GM18951 (cell line): ENCODE measurements around the gene VPS36.
"Not testable (repeated sequence)": the region's sequence is repeated elsewhere in the genome, so short reads cannot be mapped to it uniquely, and the experiment has no call there.

Experiments used
- POLR2A ChIP-seq: IDR thresholded peaks from 4 replicates; pipeline ENCODE4 v1.6.1; 2011; ENCODE audit warnings: mild to moderate bottlenecking; ENCODE audit not compliant: insufficient read length, insufficient read depth; ENCODE audit errors: extremely low read depth
- in situ Hi-C: fragments of 300-500 bp; cut with MboI; formaldehyde crosslinking; loops from one replicate; pipeline ENCODE4 v1.12.0; 2022; ENCODE audit warnings: low sequenced_read_pairs, mixed read lengths, inconsistent platforms; ENCODE audit not compliant: unreplicated experiment

VPS36 gene

GRCh38 chr13:52412128-52412527 lies 38.3 kb downstream of the VPS36 start:
- in situ Hi-C loops = no loop called here
- TF ChIP-seq POLR2A = no peak

DNA sequence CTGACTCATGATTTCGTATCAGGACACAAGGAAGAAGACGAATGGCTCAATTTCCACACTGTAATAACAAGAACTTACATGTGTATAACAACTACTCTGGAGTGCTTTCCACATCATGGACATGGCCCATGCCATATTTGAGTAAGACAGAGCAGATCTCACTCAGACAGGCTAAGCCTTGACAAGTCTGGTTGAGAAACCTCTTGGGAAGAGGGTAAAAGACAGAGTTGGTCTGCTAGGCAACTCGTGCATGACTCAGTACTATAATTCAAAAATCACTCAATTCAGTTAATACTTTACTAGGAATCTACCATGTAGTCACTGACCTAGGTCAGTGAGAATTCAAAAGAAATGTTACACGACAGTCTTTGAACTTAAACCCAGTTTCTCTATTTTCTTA lies 38.8 kb downstream of the VPS36 start:
- in situ Hi-C loops = no loop called here
- no peak for TF ChIP-seq POLR2A

DNA sequence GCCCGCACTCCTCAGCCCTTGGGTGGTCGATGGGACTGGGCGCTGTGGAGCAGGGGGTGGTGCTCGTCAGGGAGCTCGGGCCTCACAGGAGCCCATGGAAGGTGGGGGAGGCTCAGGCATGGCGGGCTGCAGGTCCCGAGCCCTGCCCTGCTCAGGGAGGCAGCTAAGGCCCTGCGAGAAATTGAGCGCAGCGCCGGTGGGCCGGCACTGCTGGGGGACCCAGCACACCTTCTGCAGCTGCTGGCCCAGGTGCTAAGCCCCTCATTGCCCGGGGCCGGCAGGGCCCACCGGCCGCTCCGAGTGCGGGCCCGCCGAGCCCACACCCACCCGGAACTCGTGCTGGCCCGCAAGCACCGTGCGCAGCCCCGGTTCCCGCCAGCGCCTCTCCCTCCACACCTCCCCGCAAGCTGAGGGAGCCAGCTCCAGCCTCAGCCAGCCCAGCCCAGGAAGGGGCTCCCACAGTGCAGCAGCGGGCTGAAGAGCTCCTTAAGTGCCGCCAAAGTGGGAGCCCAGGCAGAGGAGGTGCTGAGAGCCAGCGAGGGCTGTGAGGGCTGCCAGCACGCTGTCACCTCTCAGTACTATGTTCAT lies 42.3 kb downstream of the VPS36 start:
- in situ Hi-C loops = not testable (repeated sequence)

GRCh38 chr13:52407436-52407835 lies 43.0 kb downstream of the VPS36 start:
- in situ Hi-C loops = not testable (repeated sequence)

DNA sequence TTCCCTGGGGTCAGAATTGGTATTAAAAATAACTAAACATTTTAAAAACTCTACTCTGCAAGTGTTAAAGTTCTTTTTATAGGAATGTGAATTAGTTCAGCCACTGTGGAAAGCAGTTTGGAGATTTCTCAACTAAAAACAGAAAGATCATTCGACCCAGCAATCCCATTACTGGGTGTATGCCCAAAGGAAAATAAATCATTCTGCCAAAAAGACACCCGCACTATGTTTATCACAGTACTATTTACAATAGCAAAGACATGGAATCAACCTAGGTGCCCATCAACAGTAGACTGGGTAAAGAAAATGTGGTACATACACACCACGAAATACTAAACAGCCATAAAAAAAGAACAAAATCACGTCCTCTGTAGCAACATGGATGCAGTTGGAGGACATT lies 43.8 kb downstream of the VPS36 start:
- TF ChIP-seq POLR2A = no peak
- in situ Hi-C loops = no loop called here

DNA sequence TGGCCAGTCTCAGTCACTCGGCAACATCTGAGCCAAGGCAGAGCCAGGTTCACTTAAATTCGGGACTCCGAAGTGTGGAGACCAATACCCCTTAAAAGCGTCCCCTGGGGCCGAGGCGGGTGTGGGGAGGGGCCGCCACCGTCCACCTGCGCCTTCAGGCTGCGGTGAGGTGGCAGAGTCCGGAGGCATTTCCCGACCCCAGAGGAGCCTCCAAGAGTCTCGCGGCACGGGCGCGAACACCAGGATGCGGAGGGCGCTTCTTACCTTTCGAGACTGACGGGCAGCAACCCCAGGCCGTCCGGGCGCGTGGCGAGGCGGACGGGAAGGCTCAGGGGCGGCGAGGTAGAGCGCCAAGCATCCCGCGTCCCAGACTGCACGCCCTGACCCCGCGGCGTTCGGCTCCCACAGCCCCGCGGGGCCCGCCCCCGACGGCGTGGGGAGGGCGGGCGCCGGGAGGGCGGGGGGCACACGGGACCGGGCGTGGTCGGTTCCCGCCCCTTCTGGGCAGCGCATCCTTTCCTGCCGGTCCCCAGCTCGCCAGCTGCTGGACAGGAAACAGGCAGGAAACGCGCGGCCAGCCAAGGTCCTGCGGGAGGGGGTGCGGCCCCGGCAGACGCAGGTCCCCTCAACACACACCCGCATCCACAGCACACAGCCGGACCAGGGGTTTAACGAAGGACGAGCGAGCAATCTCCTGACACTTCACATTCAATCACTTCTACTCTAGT lies 44.5 kb downstream of the VPS36 start, which contains the start of gene THSD1:
Gene THSD1 (minus strand): TSS at position 406 of the 728 bp plus-strand sequence. CDS start 3,572 bp downstream, outside the sequence.
- in situ Hi-C loops = no loop called here
- TF ChIP-seq POLR2A = no peak

DNA sequence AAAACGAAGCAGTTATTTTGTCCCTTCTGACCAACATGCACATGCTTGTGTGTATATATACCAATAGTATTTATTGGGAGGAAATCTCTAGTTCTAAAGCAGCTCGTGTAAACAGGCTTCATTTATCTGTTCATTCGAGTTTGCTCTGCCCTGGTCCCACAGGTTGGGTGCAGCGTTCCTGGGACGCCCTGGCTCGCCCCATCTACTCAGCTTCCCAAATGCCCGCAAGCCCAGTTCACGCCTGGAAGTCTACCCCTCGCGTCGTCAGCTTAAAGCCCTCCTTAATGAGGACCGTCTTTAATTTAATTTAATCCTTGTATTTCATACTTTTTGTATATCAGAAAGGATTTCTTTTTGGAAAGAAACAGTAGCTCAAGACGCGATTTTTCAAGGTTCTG lies 45.1 kb downstream of the VPS36 start:
- no peak for TF ChIP-seq POLR2A
- in situ Hi-C loops = no loop called here

DNA sequence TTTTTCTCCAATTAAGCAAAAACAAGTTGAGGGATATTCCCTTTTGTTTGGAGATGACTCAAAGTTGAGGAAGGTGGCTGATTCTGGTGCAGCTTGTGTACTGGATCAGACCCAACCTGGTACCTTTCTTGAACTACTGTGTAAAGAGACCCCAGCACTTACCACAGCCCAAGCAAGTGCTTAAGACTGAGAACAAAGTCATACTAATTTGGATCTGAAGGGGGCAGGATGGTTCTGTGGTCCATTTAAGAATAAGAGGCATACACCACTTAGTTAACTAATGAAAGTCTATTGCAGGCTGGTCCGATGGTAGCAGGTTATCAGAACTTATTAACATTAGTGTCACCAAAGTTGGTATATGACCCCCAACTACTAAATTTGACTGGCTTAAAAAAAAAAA lies 50.7 kb downstream of the VPS36 start:
- no peak for TF ChIP-seq POLR2A
- in situ Hi-C loops = no loop called here

DNA sequence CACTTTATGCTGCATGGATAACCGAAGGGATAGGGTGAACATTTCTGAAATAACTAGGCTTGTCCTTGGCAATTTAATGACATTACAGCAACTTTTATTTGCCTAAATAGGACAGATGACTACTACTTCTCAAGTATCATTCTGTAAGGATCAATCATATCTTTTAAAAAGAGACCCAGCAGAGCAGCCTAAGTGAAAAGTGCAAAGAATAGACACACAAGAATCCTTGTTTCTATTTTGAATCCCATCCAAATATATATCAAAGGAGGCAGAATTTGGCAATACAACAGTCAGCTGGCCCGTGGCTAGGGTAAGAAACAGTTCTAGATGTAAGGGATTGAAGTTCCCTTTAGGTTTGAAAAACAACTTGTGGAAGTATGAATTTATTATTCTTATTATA lies 51.4 kb downstream of the VPS36 start:
- in situ Hi-C loops = no loop called here
- TF ChIP-seq POLR2A = no peak

GRCh38 chr13:52395704-52396103 lies 54.7 kb downstream of the VPS36 start:
- no peak for TF ChIP-seq POLR2A
- in situ Hi-C loops = no loop called here

DNA sequence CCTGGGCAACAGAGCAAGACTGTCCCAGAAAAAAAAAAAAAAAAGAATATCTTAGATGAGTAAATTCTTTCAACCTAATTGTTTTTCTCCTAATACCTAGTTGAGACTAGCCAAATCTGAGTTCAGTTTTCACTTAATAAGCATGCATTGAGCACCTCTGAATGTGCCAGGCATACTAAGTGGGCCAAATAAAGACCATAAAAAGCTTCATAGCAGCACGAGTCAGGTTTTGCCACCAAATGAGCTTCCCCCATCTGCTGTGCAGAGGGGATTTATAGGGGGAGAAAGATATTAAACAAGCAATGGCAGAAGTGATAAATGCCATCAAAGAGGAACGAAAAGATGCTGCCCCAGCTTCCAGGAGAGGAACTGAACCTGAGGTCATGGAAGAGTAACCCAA lies 55.8 kb downstream of the VPS36 start:
- in situ Hi-C loops = no loop called here
- no peak for TF ChIP-seq POLR2A

DNA sequence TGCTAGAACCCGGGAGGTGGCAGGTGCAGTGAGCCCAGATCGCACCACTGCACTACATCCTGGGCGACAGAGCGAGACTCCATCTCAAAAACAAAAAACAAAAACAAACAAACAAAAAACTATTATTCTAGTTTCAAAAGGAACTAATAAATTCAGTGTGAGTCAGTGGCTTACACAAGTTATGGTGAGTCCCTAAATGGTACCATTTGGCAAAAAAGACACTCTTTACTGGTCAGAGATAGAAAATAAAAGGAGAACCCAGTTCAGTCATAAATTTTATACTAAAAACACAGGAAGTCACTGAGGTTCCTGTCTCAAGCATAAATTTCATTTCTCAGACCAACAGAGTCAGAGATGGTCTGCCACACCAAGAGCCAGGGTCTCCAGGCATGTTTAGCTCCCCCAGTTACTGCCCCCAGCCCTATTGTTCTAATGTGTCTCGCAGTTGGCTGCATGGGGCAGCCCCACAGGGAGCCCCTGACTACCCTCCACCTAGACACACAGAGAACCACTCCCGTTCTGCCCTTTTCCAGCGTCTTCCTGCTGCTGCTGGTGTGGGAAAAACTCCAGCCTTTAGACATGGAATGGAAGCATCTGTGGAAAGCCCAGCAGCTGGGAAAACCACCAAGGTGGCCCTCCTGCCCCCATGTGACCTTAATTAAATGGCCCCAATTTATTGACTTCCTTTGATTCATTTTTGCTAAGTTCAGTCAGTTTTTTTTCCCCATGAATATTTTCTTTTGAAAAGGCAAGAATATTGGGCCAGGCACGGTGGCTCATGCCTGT lies 56.7 kb downstream of the VPS36 start:
- TF ChIP-seq POLR2A = no peak
- in situ Hi-C loops = no loop called here

DNA sequence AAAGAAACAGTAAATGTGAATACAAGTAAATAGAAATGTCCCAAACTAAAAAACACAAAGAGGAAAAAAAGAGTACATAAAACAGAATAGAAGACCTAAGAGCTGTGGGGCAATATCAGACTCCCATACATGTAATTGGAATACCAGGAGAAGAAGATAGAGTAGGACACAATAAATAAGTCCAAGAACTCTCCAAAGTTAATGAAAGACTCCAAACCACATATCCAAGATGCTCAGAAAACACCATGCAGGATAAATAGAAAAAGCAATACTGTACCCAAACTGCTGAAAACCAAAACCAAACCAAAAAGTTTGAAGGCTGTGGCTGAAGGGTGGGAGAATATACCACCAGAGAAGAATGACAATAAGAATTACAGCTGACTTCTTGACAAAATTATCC lies 62.7 kb downstream of the VPS36 start:
- in situ Hi-C loops = no loop called here

DNA sequence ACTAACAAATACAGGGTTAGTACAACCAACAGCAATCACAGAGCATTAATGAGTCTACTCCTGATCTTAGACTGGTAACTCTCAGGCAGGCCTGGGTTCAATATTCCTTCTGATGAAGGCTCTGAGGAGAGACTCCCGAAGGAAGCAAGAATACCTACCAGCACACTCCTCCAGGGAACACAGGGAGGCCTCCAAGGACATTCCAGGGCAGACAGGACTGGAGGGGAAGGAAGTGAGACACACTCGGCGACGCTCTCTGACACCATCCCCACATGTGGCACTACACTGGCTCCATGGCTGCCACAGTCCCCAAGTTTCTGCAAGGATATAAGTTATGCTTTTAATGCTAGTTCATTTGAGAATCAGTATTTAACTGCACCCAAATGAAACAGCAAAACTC lies 64.6 kb downstream of the VPS36 start:
- TF ChIP-seq POLR2A = no peak
- in situ Hi-C loops = no loop called here

More for the DNA sequence above, 62.7 kb downstream of the VPS36 start:
- no peak for TF ChIP-seq POLR2A
